PFSK-1 (cell line): ENCODE measurements around the gene WDPCP.

Experiments used
- FOXP2 ChIP-seq: optimal IDR thresholded peaks from 2 replicates; pipeline ENCODE3; 2011; ENCODE audit warnings: borderline replicate concordance, control low read depth, inconsistent platforms; ENCODE audit not compliant: insufficient read depth; ENCODE audit errors: extremely low read length, extremely low read depth
- POLR2AphosphoS5 ChIP-seq: IDR thresholded peaks from 2 replicates; pipeline ENCODE4 v1.6.1; 2012; ENCODE audit warnings: low read depth, mild to moderate bottlenecking, control low read depth, low read length, moderate library complexity
- REST ChIP-seq, 2 experiments: IDR thresholded peaks; 2 replicates each; pipeline versions ENCODE4 v1.6.1 to v1.8.0; 2011 to 2012; ENCODE audit warnings: low read depth in 2 of 2, low read length in 2 of 2, control low read depth in 1 of 2, inconsistent platforms in 1 of 2, mild to moderate bottlenecking in 1 of 2, moderate library complexity in 1 of 2; ENCODE audit not compliant: insufficient read depth in 1 of 2
- SIN3A ChIP-seq: IDR thresholded peaks from 2 replicates; pipeline ENCODE4 v1.6.1; 2012; ENCODE audit warnings: mild to moderate bottlenecking, low read length, moderate library complexity, borderline replicate concordance; ENCODE audit not compliant: insufficient read depth
- TAF1 ChIP-seq: IDR thresholded peaks from 2 replicates; pipeline ENCODE4 v1.6.1; 2012; ENCODE audit warnings: low read length, control low read depth, borderline replicate concordance; ENCODE audit not compliant: insufficient read depth

WDPCP gene

GRCh38 chr2:63424329-63425078, 163.8 kb downstream of the WDPCP start:
- no peak for TF ChIP-seq TAF1
- no peak for TF ChIP-seq REST (IDR thresholded peaks at IDR 0.05; ENCODE audit: insufficient read depth in 1 of 2, low read depth in 2 of 2, low read length in 2 of 2)
- no peak for TF ChIP-seq FOXP2
- no peak for TF ChIP-seq POLR2AphosphoS5
- no peak for TF ChIP-seq SIN3A

GRCh38 chr2:63422556-63422955, 165.7 kb downstream of the WDPCP start:
- TF ChIP-seq SIN3A (no peak), TAF1 (no peak), REST (IDR thresholded peaks at IDR 0.05; ENCODE audit: insufficient read depth in 1 of 2, low read depth in 2 of 2, low read length in 2 of 2) (no peak), POLR2AphosphoS5 (no peak), FOXP2 (no peak)

- no peak for TF ChIP-seq POLR2AphosphoS5
- no peak for TF ChIP-seq SIN3A
- TF ChIP-seq FOXP2: no peak
- no peak for TF ChIP-seq REST (IDR thresholded peaks at IDR 0.05; ENCODE audit: insufficient read depth in 1 of 2, low read depth in 2 of 2, low read length in 2 of 2)
- TF ChIP-seq TAF1: no peak
Observed at GRCh38 chr2:63408530-63408929, 179.7 kb downstream of the WDPCP start.

- no peak for TF ChIP-seq SIN3A
- TF ChIP-seq POLR2AphosphoS5: no peak
- no peak for TF ChIP-seq REST (IDR thresholded peaks at IDR 0.05; ENCODE audit: insufficient read depth in 1 of 2, low read depth in 2 of 2, low read length in 2 of 2)
- no peak for TF ChIP-seq TAF1
- TF ChIP-seq FOXP2: no peak
Observed at GRCh38 chr2:63406641-63407040, 181.6 kb downstream of the WDPCP start.
